WERI-Rb-1 (cell line): Measurements from ENCODE around the gene SLC38A6.

Experiments
- DNase-seq: peaks from one replicate; pipeline ENCODE4 v3.0.0-alpha.2; 2020
- H3K27ac ChIP-seq: fragments of 250-450 bp; sonication (Bioruptor Pico); 2 replicates; pipeline ENCODE4 v1.5.1; 2020; ENCODE audit warnings: mild to moderate bottlenecking, moderate library complexity
- H3K27me3 ChIP-seq: fragments of 250-450 bp; sonication (Bioruptor Pico); 2 replicates; pipeline ENCODE4 v1.5.1; 2021; ENCODE audit warnings: mild to moderate bottlenecking, low read depth, moderate library complexity; ENCODE audit not compliant: insufficient read depth, severe bottlenecking
- H3K36me3 ChIP-seq: fragments of 250-450 bp; sonication (Bioruptor Pico); 2 replicates; pipeline ENCODE4 v1.5.1; 2020; ENCODE audit warnings: mild to moderate bottlenecking, moderate library complexity
- H3K4me3 ChIP-seq: 2 replicates; pipeline ENCODE4 v1.5.1; 2011; ENCODE audit warnings: low read depth, mild to moderate bottlenecking, control low read depth, low read length
- H3K9me3 ChIP-seq: fragments of 250-450 bp; sonication (Bioruptor Pico); 2 replicates; pipeline ENCODE4 v1.5.1; 2021; ENCODE audit warnings: mild to moderate bottlenecking, moderate library complexity; ENCODE audit not compliant: severe bottlenecking
- CTCF ChIP-seq: IDR thresholded peaks from 2 replicates; pipeline ENCODE4 v1.5.1; 2011; ENCODE audit warnings: low read depth, mild to moderate bottlenecking, control low read depth, inconsistent platforms, low read length

Gene SLC38A6

GRCh38 chr14:60980811-60981632, at the start of gene SLC38A6, which contains the start of gene TRMT5:
Gene SLC38A6 (plus strand): TSS chr14:60981245. CDS start chr14:60981278, 33 bp downstream.
Gene TRMT5 (minus strand): TSS chr14:60981079. CDS start chr14:60980973, 106 bp downstream.
- DNase-seq, result peak; percentile 93
- Histone ChIP-seq H3K9me3 (no peaks in the 10 kb centered on the region), H3K4me3 (peak within 1 kb of the TSS; percentile 75), H3K27ac (peak within 1 kb of the TSS; percentile 79), H3K27me3 (no peaks in the 10 kb centered on the region), H3K36me3 (peaks cover 15% of the 10 kb centered on the region)
- no peak for TF ChIP-seq CTCF

GRCh38 chr14:60933920-60934655, 47.0 kb upstream of the SLC38A6 start:
- H3K36me3 ChIP-seq, result no peaks in the 10 kb centered on the region
- H3K27ac ChIP-seq, result no peak overlapping the region
- no peak overlapping the region for H3K4me3 ChIP-seq
- TF ChIP-seq CTCF, result no peak
- H3K9me3 ChIP-seq, result no peaks in the 10 kb centered on the region
- no peaks in the 10 kb centered on the region for H3K27me3 ChIP-seq
- no peak for DNase-seq

DNA sequence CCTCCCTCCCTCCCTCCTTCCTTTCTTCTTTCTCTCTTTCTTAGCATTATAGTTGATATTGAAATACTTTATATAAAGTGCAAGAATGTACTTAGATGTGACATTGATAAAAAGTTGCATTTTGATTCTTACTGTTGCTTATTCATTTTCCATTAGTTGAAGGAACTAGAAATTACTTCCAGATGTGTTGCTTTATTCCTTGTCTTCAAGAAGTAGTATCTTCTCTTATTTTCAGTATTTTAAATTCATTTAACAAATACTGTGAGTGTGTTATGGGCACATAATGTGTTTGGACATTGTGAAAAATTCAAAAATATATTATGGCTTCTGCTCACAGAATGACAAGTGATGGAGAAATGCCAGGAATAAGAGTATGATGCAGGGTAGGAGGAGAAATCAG, 45.7 kb upstream of the SLC38A6 start:
- H3K36me3 ChIP-seq, result no peaks in the 10 kb centered on the region
- H3K9me3 ChIP-seq, result no peaks in the 10 kb centered on the region
- TF ChIP-seq CTCF, result no peak
- H3K27ac ChIP-seq, result no peak overlapping the region
- DNase-seq, result no peak
- no peaks in the 10 kb centered on the region for H3K27me3 ChIP-seq
- H3K4me3 ChIP-seq, result no peak overlapping the region

DNA sequence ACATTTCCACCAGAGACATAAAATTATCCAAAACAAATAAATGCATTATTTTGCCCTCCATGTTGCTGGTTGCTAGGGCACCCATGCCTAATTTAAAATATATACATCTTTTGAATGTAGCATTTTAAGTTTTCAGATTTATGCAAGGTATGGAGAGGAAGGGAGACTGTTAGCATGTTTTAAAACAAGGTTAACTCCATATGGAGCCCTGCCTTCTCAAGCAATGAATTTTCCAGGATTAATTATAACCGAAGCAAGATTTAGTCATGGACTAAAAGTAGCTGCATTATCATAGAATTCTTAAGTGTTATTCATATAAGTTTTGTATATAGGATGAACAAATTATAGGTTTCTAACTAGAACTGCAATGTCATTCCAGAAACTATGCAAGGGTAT, 37.4 kb upstream of the SLC38A6 start:
- TF ChIP-seq CTCF, result no peak

DNA sequence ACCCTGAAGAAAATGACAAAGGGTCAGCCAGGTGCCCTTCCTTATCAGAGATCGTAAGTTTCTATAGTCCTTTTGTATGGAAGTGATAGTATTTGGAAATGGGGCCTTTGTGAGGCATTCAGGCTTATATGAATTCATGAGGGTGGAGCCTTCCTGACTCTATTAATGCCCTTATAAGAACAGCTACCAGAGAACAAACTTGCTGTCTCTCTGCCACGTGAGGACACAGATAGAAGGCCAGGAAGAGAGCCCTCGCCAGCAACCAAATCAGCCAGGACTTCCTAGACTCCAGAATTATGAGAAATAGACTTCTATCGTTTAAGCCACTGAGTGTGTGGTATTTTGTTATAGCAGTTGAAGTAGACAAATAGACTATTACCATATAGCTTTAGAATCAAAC, 36.8 kb upstream of the SLC38A6 start:
- H3K9me3 ChIP-seq, result no peaks in the 10 kb centered on the region
- no peak for TF ChIP-seq CTCF
- H3K27ac ChIP-seq, result no peak overlapping the region
- H3K27me3 ChIP-seq, result no peaks in the 10 kb centered on the region
- no peak for DNase-seq
- no peak overlapping the region for H3K4me3 ChIP-seq
- no peaks in the 10 kb centered on the region for H3K36me3 ChIP-seq

More for the DNA sequence above, 37.4 kb upstream of the SLC38A6 start:
- Histone ChIP-seq H3K27ac (no peak overlapping the region), H3K9me3 (no peaks in the 10 kb centered on the region), H3K27me3 (no peaks in the 10 kb centered on the region), H3K36me3 (no peaks in the 10 kb centered on the region), H3K4me3 (no peak overlapping the region)
- DNase-seq, result no peak
